ENCODE data around the gene TRMT61B. TPM values are rescaled to one million over a fixed set of nuclear protein-coding genes. Genes with fewer than 3 reads are reported as not detected.

TRMT61B gene
- total and polyA plus RNA-seq, 2 of the 13 experiments (the other 11 are each of a cell fraction or from before 2014, with no cell fraction given): 19.7 to 23.5 TPM

DNA sequence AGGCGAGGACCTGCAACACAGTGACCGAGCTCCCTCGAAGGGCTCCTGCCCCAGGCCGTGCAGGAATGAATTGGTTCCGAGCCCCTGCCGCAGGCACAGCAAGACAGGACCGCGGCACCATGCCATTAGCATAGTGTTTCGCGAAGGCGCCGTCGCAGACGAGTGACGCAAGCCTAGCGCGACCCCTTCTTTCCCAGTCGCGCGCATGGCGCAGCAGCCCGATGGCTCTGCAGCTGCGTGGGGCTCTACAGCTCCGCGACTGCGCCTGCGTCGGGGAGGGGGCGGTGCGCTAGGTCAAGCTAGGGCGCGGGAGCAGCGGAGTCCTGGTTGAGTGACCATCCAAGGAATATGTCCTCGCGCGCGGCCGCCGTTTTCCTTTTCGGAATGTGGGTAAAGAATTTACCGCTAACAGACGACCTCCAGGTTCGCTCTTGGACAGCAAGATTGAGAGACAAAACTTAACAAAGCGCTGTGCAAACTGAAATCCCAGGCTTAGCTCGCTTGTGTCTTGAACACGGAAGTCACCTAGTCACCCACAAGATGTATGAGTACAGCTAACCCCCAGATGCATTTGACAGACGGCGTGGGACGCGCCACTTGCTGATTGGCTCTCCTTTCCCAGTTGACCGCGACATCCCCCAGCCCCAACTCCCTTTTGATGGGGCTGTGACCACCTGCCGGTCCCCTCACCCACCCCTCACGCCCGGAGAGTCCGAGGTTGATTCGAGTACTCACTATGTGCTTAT, at the start of gene TRMT61B (continued):
- TF ChIP-seq, protein P1, sequence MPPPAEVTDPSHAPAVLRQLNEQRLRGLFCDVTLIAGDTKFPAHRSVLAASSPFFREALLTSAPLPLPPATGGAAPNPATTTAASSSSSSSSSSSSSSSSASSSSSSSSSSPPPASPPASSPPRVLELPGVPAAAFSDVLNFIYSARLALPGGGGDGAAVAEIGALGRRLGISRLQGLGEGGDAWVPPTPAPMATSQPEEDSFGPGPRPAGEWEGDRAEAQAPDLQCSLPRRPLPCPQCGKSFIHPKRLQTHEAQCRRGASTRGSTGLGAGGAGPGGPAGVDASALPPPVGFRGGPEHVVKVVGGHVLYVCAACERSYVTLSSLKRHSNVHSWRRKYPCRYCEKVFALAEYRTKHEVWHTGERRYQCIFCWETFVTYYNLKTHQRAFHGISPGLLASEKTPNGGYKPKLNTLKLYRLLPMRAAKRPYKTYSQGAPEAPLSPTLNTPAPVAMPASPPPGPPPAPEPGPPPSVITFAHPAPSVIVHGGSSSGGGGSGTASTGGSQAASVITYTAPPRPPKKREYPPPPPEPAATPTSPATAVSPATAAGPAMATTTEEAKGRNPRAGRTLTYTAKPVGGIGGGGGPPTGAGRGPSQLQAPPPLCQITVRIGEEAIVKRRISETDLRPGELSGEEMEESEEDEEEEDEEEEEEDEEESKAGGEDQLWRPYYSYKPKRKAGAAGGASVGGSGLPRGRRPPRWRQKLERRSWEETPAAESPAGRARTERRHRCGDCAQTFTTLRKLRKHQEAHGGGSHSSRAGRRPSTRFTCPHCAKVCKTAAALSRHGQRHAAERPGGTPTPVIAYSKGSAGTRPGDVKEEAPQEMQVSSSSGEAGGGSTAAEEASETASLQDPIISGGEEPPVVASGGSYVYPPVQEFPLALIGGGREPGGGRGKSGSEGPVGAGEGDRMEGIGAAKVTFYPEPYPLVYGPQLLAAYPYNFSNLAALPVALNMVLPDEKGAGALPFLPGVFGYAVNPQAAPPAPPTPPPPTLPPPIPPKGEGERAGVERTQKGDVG (CRISPR knock-in tag; IDR thresholded peaks at IDR 0.05; ENCODE audit: borderline replicate concordance): peak; percentile 98
- TF ChIP-seq ZNF510 (CRISPR knock-in tag; IDR thresholded peaks at IDR 0.05; ENCODE audit: low read depth) (0 out of 2 replicates have a peak, but pooled peaks have one; percentile 64), BRD4 (CRISPR knock-in tag; IDR thresholded peaks at IDR 0.05) (peak; percentile 83), PHF20 (CRISPR knock-in tag; IDR thresholded peaks at IDR 0.05) (peak; percentile 99), ZNF3 (CRISPR knock-in tag; IDR thresholded peaks at IDR 0.05) (no peak), NFYC (CRISPR knock-in tag; IDR thresholded peaks at IDR 0.05) (peak; percentile 53; the same call in 1 of the 2 replicates), FOSL2 (CRISPR knock-in tag; IDR thresholded peaks at IDR 0.05) (peak; percentile 79)
- TF ChIP-seq, protein P2, sequence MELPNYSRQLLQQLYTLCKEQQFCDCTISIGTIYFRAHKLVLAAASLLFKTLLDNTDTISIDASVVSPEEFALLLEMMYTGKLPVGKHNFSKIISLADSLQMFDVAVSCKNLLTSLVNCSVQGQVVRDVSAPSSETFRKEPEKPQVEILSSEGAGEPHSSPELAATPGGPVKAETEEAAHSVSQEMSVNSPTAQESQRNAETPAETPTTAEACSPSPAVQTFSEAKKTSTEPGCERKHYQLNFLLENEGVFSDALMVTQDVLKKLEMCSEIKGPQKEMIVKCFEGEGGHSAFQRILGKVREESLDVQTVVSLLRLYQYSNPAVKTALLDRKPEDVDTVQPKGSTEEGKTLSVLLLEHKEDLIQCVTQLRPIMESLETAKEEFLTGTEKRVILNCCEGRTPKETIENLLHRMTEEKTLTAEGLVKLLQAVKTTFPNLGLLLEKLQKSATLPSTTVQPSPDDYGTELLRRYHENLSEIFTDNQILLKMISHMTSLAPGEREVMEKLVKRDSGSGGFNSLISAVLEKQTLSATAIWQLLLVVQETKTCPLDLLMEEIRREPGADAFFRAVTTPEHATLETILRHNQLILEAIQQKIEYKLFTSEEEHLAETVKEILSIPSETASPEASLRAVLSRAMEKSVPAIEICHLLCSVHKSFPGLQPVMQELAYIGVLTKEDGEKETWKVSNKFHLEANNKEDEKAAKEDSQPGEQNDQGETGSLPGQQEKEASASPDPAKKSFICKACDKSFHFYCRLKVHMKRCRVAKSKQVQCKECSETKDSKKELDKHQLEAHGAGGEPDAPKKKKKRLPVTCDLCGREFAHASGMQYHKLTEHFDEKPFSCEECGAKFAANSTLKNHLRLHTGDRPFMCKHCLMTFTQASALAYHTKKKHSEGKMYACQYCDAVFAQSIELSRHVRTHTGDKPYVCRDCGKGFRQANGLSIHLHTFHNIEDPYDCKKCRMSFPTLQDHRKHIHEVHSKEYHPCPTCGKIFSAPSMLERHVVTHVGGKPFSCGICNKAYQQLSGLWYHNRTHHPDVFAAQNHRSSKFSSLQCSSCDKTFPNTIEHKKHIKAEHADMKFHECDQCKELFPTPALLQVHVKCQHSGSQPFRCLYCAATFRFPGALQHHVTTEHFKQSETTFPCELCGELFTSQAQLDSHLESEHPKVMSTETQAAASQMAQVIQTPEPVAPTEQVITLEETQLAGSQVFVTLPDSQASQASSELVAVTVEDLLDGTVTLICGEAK (IDR thresholded peaks at IDR 0.05): no peak
- TF ChIP-seq, protein P2 (CRISPR knock-in tag; IDR thresholded peaks at IDR 0.05): peak; percentile 94
- TF ChIP-seq, protein P3, sequence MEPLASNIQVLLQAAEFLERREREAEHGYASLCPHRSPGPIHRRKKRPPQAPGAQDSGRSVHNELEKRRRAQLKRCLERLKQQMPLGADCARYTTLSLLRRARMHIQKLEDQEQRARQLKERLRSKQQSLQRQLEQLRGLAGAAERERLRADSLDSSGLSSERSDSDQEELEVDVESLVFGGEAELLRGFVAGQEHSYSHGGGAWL (CRISPR knock-in tag; IDR thresholded peaks at IDR 0.05): peak; percentile 96; the same call in 1 of the 2 replicates
- TF ChIP-seq, protein P4, sequence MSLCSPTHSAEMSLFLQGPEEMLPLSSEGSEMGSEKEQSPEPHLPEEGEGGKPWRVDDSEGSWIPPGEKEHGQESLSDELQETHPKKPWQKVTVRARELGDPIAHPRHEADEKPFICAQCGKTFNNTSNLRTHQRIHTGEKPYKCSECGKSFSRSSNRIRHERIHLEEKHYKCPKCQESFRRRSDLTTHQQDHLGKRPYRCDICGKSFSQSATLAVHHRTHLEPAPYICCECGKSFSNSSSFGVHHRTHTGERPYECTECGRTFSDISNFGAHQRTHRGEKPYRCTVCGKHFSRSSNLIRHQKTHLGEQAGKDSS (CRISPR knock-in tag; IDR thresholded peaks at IDR 0.05; ENCODE audit: borderline replicate concordance, low read depth): peak; percentile 94; the same call in 1 of the 2 replicates
- TF ChIP-seq, protein P5, sequence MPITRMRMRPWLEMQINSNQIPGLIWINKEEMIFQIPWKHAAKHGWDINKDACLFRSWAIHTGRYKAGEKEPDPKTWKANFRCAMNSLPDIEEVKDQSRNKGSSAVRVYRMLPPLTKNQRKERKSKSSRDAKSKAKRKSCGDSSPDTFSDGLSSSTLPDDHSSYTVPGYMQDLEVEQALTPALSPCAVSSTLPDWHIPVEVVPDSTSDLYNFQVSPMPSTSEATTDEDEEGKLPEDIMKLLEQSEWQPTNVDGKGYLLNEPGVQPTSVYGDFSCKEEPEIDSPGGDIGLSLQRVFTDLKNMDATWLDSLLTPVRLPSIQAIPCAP (CRISPR knock-in tag; IDR thresholded peaks at IDR 0.05; ENCODE audit: low read depth): no peak
